Stimulated activated CD4-positive, alpha-beta T cell treated with anti-CD3 and anti-CD28 coated beads, Interleukin-1b, Interleukin-23, amount 100 ng/mL, for 1 hour (primary cell): Measurements from ENCODE around the gene DNAJC22.
"Not testable (repeated sequence)": the region's sequence is repeated elsewhere in the genome, so short reads cannot be mapped to it uniquely, and the experiment has no call there.

Experiments used
- DNase-seq, 2 donors: peaks; one replicate each; pipeline ENCODE4 v3.0.0-alpha.2; 2020; ENCODE audit warnings: low read depth in 2 of 2

The DNAJC22 gene

DNA sequence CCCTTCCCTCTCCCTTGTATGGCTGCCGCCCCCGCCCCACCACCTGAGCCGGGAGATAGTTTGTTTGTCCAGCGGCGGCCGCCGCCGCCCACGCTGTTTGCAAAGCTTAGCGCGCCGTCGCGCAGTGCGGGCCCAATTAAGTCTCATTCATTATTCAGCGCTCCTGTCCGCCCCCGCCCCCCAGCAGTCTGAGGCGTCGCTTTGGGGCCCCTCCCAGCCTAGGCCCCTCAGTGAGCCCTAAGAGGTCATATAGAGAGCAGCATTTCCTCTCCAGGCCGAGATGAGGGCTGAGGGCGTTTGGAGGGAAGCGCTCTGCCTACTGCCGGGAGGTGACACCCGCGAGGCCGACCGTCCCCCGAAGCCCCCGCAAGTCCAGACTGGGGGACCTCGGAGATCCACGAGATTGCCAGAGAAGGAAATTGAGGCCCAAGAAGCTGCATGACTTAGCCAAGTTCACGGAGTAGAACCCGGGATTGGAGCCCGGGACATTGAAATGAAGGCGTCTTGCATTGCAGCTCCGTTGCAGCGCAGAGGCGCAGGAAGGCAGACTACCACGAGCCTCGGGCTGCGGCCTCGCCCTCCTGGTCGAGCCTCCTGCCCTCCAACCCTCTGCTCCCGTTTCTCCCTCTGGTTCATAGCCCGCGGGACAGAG lies at the start of gene DNAJC22:
Gene DNAJC22, plus strand, starts transcription at position 230 of the 652 bp plus-strand sequence. CDS start 1,985 bp downstream, outside the sequence.
- no peak for DNase-seq

DNA sequence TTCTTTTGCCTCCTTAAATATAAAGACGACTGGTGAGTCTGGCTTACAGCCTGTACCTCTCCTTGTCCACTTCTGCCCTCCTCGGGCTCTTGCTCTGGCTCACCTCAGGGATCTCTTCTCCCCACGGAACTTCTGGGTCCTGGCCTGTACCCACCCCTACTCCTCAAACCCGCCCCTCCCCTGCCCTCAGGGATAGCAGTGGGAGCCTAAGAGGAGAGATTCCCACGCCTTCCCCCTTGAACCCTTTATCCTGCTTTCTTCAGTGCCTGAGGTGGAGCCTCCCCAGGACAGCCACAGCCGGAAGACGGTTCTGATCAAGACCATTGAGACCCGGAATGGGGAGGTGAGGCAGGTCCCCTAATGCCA lies 49.0 kb upstream of the DNAJC22 start:
- no peak for DNase-seq

DNA sequence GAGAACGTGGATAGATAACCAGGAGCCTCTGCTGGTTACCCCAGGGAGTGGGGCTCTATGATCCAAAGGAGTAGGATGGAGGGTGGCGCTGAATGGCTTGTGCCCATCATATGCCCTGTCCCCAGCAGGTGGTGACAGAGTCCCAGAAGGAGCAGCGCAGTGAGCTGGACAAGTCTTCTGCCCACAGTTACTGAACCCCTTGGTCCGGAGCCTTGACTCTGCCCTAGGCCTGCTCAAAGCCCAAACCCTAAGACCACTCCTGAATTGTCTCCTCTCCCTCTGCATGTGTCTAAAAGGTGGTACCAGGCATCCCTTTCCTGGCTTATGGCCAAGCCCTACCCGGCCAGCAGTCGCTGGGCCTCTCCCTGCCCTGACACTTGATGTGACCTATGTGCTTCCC lies 48.5 kb upstream of the DNAJC22 start:
- DNase-seq, result no peak

DNA sequence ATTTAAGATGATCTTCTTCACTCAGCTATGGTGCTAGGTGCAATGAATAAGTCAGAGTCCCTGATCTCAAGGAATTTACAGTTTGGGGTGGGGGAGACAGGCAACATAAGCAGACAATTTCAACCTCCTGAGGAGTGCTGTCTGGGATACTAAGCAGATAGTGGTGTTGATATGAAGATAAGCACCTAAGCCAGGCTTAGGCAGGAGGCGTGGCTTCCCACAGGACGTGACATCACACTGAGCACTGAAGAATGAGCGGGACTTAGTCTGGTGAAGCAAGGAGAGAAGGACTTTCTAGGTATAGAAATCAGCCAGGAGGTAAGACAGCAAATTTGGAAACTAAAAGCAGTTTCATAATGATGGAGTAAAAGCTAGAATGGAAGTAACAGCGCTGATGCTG lies 44.9 kb upstream of the DNAJC22 start:
- DNase-seq, result no peak

- no peak for DNase-seq
Observed at GRCh38 chr12:49304161-49304560, 42.5 kb upstream of the DNAJC22 start.

- no peak for DNase-seq
Observed at GRCh38 chr12:49305762-49306510, 40.8 kb upstream of the DNAJC22 start.

DNA sequence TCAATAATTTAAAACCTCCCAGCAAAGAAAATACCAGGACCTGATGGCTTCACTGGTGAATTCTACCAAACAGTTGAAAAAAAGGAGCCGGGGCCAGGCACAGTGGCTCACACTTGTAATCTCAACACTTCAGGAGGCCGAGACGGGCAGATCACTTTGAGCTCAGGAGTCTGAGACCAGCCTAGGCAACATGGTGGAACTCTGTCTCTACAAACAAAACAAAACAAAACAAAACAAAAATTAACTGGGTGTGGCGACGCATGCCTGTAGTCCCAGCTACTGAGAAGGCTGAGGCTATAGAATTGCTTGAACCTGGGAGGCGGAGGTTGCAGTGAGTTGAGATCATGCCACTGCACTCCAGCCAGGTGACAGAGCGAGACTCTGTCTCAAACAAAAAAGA lies 37.3 kb upstream of the DNAJC22 start:
- no peak for DNase-seq

GRCh38 chr12:49310451-49311000 lies 36.2 kb upstream of the DNAJC22 start:
- not testable (repeated sequence) for DNase-seq

DNA sequence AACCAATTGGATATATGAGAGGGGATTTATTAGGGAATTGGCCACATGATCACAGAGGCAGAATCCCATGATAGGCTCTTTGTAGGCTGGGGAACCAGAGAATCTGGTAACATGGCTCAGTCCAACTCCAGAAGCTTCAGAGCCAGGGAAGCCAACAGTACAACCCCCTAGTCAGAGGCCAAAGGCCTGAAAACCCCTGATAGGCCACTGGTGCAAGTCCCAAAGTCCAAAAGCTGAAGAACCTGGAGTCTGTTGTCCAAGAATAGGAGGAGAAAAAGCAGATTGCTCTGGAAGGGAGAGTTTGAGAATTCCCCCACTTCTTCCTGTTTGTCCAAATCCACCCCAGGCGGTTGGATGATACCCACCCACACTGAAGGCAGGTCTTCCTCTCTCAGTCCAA lies 31.9 kb upstream of the DNAJC22 start:
- no peak for DNase-seq

GRCh38 chr12:49317118-49317517 lies 29.6 kb upstream of the DNAJC22 start:
- DNase-seq, result not testable (repeated sequence)

DNA sequence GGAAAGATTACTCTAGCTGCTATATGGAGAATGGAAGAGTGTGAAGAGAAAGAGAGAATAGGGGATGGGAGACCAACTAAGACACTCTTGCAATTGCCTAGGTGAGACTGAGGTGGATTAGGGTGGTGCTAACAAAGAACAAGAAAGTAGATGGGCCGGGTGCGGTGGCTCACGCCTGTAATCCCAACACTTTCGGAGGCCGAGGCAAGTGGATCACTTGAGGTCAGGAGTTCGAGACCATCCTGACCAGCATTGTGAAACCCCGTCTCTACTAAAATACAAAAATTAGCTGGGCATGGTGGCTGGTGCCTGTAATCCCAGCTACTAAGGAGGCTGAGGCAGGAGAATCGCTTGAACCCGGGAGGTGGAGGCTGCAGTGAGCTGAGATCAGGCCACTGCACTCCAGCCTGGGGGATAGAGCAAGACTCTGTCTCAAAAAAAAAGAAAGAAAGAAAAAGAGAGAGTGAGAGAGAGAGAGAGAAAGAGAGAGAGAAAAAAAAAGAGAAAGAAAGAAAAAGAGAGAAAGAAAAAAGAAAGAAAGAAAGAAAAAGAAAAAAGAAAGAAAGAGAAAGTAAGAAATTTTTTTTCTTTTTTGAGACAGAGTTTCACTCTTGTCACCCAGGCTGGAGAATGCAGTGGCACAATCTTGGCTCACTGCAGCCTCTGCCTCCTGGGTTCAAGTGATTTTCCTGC lies 26.1 kb upstream of the DNAJC22 start:
- not testable (repeated sequence) for DNase-seq

DNA sequence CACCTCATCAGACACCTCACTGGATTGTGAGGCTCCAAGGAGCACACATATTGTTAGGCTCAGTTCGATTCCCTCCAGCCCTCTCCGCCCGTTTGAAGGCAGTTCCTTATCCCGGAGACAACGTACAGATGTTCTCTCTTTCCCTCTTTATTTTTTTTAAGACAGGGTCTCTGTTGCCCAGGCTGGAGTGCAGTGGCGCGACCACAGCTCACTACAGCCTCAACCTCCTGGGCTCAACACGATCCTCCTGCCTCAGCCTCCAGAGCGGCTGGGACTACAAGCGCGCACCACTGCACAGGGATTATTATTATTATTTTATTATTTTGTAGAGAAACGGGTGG lies 24.4 kb upstream of the DNAJC22 start:
- no peak for DNase-seq

DNA sequence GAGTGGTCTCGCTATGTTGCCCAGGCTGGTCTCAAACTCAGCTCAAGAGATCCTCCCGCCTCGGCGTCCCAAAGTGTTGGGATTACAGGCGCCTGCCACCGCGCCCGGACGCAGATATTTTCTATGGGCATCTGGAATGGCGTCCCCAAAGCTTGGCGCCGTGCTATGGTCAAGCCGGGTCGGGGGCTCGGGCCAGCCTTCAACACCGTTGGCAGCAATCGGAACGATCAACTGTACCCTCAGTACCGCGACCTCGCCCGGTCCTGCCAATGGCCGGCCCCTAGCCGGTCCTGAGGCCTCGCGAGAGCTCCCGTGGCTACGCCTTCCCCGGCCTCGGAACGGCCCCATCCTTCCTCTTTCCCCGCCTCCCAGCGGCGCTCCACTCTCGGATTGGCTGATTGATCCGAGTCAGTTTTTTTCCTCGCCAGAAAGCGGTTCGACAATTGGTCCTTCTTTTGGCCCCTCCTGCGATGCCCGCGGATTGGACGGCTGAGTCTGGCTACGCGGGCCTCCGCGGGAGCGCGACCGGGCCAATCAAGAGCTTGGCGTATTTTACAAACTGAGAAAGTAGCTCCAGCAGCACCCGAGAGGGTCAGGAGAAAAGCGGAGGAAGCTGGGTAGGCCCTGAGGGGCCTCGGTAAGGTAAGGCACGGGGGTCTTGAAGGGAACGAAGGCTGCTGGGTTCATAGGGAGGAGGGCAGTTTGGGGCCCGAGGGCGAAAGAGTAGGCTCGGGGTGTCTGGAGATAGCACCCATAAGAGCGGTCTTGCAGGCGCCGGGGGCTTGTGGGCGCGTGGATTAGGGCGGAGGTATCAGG lies 23.8 kb upstream of the DNAJC22 start, which contains the start of gene TROAP:
Gene TROAP, plus strand, starts transcription at position 548 of the 816 bp plus-strand sequence. CDS start 354 bp downstream, outside the sequence.
- peak; percentile 75 to 88 for DNase-seq

DNA sequence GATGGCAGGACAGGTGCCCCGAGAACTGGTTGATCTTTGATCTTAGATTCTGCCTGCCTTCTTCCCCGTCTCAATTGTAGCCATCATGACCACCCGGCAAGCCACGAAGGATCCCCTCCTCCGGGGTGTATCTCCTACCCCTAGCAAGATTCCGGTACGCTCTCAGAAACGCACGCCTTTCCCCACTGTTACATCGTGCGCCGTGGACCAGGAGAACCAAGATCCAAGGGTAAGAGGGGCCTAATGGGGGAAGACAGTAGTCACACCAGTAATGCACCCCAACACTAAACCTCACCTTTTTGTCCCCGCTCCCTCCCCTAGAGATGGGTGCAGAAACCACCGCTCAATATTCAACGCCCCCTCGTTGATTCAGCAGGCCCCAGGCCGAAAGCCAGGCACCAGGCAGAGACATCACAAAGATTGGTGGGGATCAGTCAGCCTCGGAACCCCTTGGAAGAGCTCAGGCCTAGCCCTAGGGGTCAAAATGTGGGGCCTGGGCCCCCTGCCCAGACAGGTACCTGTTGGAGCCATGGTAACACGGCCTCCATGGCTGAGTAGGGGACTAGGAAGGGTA lies 23.1 kb upstream of the DNAJC22 start:
- DNase-seq, result no peak

DNA sequence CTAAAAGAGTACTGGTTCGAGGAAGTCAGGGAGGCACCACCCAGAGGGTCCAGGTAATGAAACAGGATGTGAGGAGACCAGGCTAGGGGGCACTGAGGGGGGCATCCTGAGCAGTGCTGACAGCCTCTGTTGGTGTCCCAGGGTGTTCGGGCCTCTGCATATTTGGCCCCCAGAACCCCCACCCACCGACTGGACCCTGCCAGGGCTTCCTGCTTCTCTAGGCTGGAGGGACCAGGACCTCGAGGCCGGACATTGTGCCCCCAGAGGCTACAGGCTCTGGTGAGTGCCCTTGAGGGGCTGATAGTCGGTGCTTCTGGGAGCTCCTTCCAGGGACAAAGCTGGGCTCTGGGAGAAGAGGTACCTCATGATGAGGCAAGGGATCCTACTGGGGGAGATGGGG lies 21.1 kb upstream of the DNAJC22 start:
- DNase-seq, result no peak

DNA sequence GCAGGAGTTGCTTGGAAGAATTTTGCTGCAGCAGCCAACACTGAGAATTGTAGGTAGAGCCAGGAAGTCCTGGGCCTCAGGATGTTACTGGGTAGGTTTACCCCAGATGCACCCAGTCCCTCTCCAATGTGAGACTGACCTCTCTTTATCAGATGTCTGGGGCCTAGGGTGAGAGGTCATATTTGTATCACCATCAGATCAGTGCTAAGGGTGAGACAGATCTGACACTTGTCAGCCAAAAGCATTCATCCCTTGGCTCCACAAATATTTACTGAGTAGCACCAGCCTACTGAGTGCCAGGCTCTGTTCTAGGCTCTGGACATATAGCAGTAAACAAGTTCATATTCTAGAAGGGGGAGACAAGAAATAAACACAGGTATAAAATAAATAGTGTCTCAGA lies 19.3 kb upstream of the DNAJC22 start:
- no peak for DNase-seq

DNA sequence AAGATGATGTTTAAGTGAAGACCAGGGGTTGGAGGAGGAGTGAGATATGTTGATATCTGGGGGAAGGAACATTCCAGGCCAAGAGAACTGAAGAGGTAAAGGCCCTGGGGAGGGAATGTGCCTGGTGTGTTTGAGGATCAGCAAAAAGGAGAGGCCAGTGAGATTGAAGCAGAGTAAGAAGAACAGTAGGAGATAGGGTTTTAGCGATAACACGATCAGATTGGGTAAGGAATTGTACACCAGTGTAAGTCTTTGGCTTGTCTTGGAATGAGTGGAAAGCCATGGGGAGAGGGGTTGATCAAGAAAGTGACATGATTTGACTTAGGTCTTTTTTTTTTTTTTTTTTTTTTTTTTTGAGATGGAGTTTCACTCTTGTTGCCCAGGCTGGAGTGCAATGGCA lies 18.8 kb upstream of the DNAJC22 start:
- no peak for DNase-seq

DNA sequence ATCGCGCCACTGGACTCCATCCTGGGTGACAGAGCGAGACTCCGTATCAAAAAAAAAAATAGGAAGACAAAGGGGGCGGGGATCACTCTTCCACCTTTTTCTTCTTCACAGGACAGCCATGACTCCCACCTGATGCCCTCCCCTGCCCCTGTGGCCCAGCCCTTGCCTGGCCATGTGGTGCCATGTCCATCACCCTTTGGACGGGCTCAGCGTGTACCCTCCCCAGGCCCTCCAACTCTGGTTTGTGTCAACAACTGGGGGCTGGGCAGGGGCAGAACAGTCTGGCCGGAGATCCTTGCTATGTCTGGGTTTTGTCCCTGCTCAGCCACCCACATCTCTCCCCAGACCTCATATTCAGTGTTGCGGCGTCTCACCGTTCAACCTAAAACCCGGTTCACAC lies 17.9 kb upstream of the DNAJC22 start:
- no peak for DNase-seq

- DNase-seq, result no peak
Observed at GRCh38 chr12:49330032-49330619, 16.6 kb upstream of the DNAJC22 start.

DNA sequence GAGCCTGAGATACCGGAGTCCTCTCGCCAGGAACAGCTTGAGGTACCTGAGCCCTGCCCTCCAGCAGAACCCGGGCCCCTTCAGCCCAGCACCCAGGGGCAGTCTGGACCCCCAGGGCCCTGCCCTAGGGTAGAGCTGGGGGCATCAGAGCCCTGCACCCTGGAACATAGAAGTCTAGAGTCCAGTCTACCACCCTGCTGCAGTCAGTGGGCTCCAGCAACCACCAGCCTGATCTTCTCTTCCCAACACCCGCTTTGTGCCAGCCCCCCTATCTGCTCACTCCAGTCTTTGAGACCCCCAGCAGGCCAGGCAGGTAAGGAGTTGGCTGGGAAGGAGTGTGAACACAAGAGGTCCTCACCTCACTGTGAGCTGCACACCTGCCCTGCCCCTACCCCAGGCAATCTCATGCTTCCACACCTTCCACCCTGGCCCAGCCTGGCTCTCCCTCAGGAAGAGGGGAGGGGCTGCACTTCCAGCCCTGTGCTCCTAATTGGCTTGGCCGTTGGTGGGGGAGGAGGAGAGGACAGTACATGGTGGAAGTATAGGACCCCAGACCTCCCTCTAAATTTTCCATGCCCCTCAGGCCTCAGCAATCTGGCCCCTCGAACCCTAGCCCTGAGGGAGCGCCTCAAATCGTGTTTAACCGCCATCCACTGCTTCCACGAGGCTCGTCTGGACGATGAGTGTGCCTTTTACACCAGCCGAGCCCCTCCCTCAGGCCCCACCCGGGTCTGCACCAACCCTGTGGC lies 15.9 kb upstream of the DNAJC22 start:
- no peak for DNase-seq
